HEK293 (cell line): Measurements from ENCODE around the gene ARHGEF12.

ENCODE experiments used
- CTCF ChIA-PET: fragments of 350-600 bp; formaldehyde crosslinking; extraction: SDS; loops from one replicate; lab custom pipeline; 2021; ENCODE audit warnings: antibody characterized with exemption; lab: Yijun Ruan, JAX
- POLR2A ChIA-PET: fragments of 300-600 bp; formaldehyde crosslinking; extraction: SDS; loops from one replicate; lab custom pipeline; 2020; ENCODE audit warnings: antibody characterized with exemption, inconsistent platforms; lab: Yijun Ruan, JAX
- H3K27ac ChIP-seq: fragments of 200-500 bp; sonication (Bioruptor generic); 2 replicates; pipeline ENCODE4 v1.5.1; 2014; ENCODE audit warnings: low read depth, low read length, control low read depth, inconsistent platforms; ENCODE audit errors: extremely low read depth
- H3K36me3 ChIP-seq, 2 experiments: fragments of 200-500 bp in 1 of 2; sonication (Bioruptor generic) in 1 of 2; 1 replicate in 1 of 2; 2 replicates in 1 of 2; pipeline ENCODE4 v1.5.1; 2014 to 2017; ENCODE audit warnings: inconsistent platforms in 2 of 2, low read length in 2 of 2; ENCODE audit not compliant: control insufficient read depth in 2 of 2, insufficient read depth in 1 of 2
- H3K4me1 ChIP-seq: fragments of 200-500 bp; sonication (Bioruptor generic); 2 replicates; pipeline ENCODE4 v1.5.1; 2014; ENCODE audit warnings: mild to moderate bottlenecking, low read length, inconsistent platforms; ENCODE audit not compliant: control insufficient read depth, insufficient read depth
- H3K4me3 ChIP-seq: 2 replicates; pipeline ENCODE4 v1.5.1; 2011; ENCODE audit warnings: low read depth, mild to moderate bottlenecking, control low read depth, low read length, moderate library complexity
- H3K9me3 ChIP-seq: fragments of 200-500 bp; sonication (Bioruptor generic); 2 replicates; pipeline ENCODE4 v1.5.1; 2014; ENCODE audit warnings: low read depth, low read length, inconsistent platforms; ENCODE audit not compliant: control insufficient read depth, insufficient read depth
- BCL11A ChIP-seq: fragments of 450-650 bp; formaldehyde crosslinking; IDR thresholded peaks from 2 replicates; pipeline ENCODE4 v1.5.1; 2016; ENCODE audit warnings: low read depth, missing biosample characterization, missing genetic modification characterization
- FEZF1 ChIP-seq: fragments of 450-650 bp; formaldehyde crosslinking; IDR thresholded peaks from 2 replicates; pipeline ENCODE4 v1.5.1; 2016; ENCODE audit warnings: missing biosample characterization, missing genetic modification characterization
- GFI1B ChIP-seq: fragments of 450-650 bp; formaldehyde crosslinking; IDR thresholded peaks from 2 replicates; pipeline ENCODE4 v1.5.1; 2016; ENCODE audit warnings: missing biosample characterization, missing genetic modification characterization
- IKZF3 ChIP-seq: fragments of 450-650 bp; IDR thresholded peaks from 2 replicates; pipeline ENCODE4 v1.5.0; 2018; ENCODE audit warnings: missing biosample characterization, mild to moderate bottlenecking, missing genetic modification characterization, moderate library complexity
- KLF8 ChIP-seq: fragments of 450-650 bp; formaldehyde crosslinking; IDR thresholded peaks from 2 replicates; pipeline ENCODE4 v1.5.1; 2016; ENCODE audit warnings: missing biosample characterization, missing genetic modification characterization
- PRDM6 ChIP-seq: fragments of 450-650 bp; formaldehyde crosslinking; IDR thresholded peaks from 2 replicates; pipeline ENCODE4 v1.5.1; 2017; ENCODE audit warnings: missing biosample characterization, missing genetic modification characterization
- SCRT2 ChIP-seq: fragments of 450-650 bp; formaldehyde crosslinking; IDR thresholded peaks from 2 replicates; pipeline ENCODE4 v1.5.1; 2016; ENCODE audit warnings: missing biosample characterization, missing genetic modification characterization
- SP7 ChIP-seq: fragments of 450-650 bp; formaldehyde crosslinking; IDR thresholded peaks from 2 replicates; pipeline ENCODE4 v1.5.1; 2016; ENCODE audit warnings: missing biosample characterization, missing genetic modification characterization
- ZBTB17 ChIP-seq: fragments of 450-650 bp; formaldehyde crosslinking; IDR thresholded peaks from 2 replicates; pipeline ENCODE4 v1.5.1; 2016; ENCODE audit warnings: missing biosample characterization, missing genetic modification characterization
- ZBTB6 ChIP-seq: fragments of 450-650 bp; formaldehyde crosslinking; IDR thresholded peaks from 2 replicates; pipeline ENCODE4 v1.5.1; 2017; ENCODE audit warnings: missing biosample characterization, missing genetic modification characterization
- ZBTB8A ChIP-seq: fragments of 450-650 bp; formaldehyde crosslinking; IDR thresholded peaks from 2 replicates; pipeline ENCODE4 v1.5.1; 2016; ENCODE audit warnings: missing biosample characterization, missing genetic modification characterization
- ZIC2 ChIP-seq: fragments of 450-650 bp; formaldehyde crosslinking; IDR thresholded peaks from 2 replicates; pipeline ENCODE4 v1.5.1; 2016; ENCODE audit warnings: missing biosample characterization, missing genetic modification characterization
- ZNF146 ChIP-seq: fragments of 450-650 bp; formaldehyde crosslinking; IDR thresholded peaks from 2 replicates; pipeline ENCODE4 v1.5.1; 2016; ENCODE audit warnings: missing biosample characterization, missing genetic modification characterization
- ZNF19 ChIP-seq: fragments of 450-650 bp; formaldehyde crosslinking; IDR thresholded peaks from 2 replicates; pipeline ENCODE4; 2016; ENCODE audit warnings: missing biosample characterization, missing genetic modification characterization, low read depth
- ZNF211 ChIP-seq: fragments of 450-650 bp; formaldehyde crosslinking; IDR thresholded peaks from 2 replicates; pipeline ENCODE4 v1.5.1; 2016; ENCODE audit warnings: low read depth, missing biosample characterization, missing genetic modification characterization
- ZNF248 ChIP-seq: fragments of 450-650 bp; formaldehyde crosslinking; IDR thresholded peaks from 2 replicates; pipeline ENCODE4 v1.5.1; 2017; ENCODE audit warnings: missing biosample characterization, missing genetic modification characterization
- ZNF354C ChIP-seq: fragments of 450-650 bp; formaldehyde crosslinking; IDR thresholded peaks from 2 replicates; pipeline ENCODE4 v1.5.1; 2016; ENCODE audit warnings: missing biosample characterization, missing genetic modification characterization, low read depth, borderline replicate concordance
- ZNF473 ChIP-seq: fragments of 450-650 bp; formaldehyde crosslinking; IDR thresholded peaks from 2 replicates; pipeline ENCODE4 v1.5.1; 2017; ENCODE audit warnings: missing biosample characterization, missing genetic modification characterization
- ZNF560 ChIP-seq: fragments of 450-650 bp; formaldehyde crosslinking; IDR thresholded peaks from 2 replicates; pipeline ENCODE4 v1.5.1; 2017; ENCODE audit warnings: missing biosample characterization, missing genetic modification characterization, borderline replicate concordance
- ZNF585B ChIP-seq: fragments of 450-650 bp; formaldehyde crosslinking; IDR thresholded peaks from 2 replicates; pipeline ENCODE4 v1.5.1; 2016; ENCODE audit warnings: missing biosample characterization, missing genetic modification characterization
- ZNF600 ChIP-seq: fragments of 450-650 bp; formaldehyde crosslinking; IDR thresholded peaks from 2 replicates; pipeline ENCODE4 v1.5.1; 2016; ENCODE audit warnings: missing biosample characterization, missing genetic modification characterization
- ZNF645 ChIP-seq: fragments of 450-650 bp; formaldehyde crosslinking; IDR thresholded peaks from 2 replicates; pipeline ENCODE4; 2016; ENCODE audit warnings: missing biosample characterization, missing genetic modification characterization
- ZNF670 ChIP-seq: fragments of 450-650 bp; formaldehyde crosslinking; IDR thresholded peaks from 2 replicates; pipeline ENCODE4 v1.5.1; 2016; ENCODE audit warnings: missing biosample characterization, missing genetic modification characterization, low read depth
- ZNF776 ChIP-seq: fragments of 450-650 bp; formaldehyde crosslinking; IDR thresholded peaks from 2 replicates; pipeline ENCODE4 v1.5.0; 2017; ENCODE audit warnings: missing biosample characterization, missing genetic modification characterization, borderline replicate concordance
- ZNF791 ChIP-seq: fragments of 450-650 bp; formaldehyde crosslinking; IDR thresholded peaks from 2 replicates; pipeline ENCODE4 v1.5.1; 2016; ENCODE audit warnings: missing biosample characterization, missing genetic modification characterization
- ZNF792 ChIP-seq: fragments of 450-650 bp; formaldehyde crosslinking; IDR thresholded peaks from 2 replicates; pipeline ENCODE4 v1.5.1; 2016; ENCODE audit warnings: missing biosample characterization, missing genetic modification characterization

Gene ARHGEF12

GRCh38 chr11:120344302-120345004, 8.2 kb downstream of the ARHGEF12 start:
- H3K27ac ChIP-seq: no peak overlapping the region
- TF ChIP-seq ZNF670: no peak
- no peak for TF ChIP-seq ZNF585B
- no peak for TF ChIP-seq ZBTB8A
- no peak for TF ChIP-seq GFI1B (tag by site-specific recombination)
- TF ChIP-seq PRDM6 (tag by site-specific recombination): peak; percentile 46; the same call in 1 of the 2 replicates
- TF ChIP-seq ZNF146: no peak
- TF ChIP-seq ZNF791 (tag by site-specific recombination): no peak
- no peak for TF ChIP-seq SCRT2 (tag by site-specific recombination)
- no peak for TF ChIP-seq ZNF473 (tag by site-specific recombination)
- TF ChIP-seq ZNF248 (tag by site-specific recombination): no peak
- 0 out of 2 replicates have a peak, but pooled peaks have one; percentile 22 for TF ChIP-seq SP7 (tag by site-specific recombination)
- 0 out of 2 replicates have a peak, but pooled peaks have one; percentile 15 for TF ChIP-seq FEZF1 (tag by site-specific recombination)
- TF ChIP-seq ZBTB17 (tag by site-specific recombination): peak; percentile 30; the same call in 1 of the 2 replicates
- no peak for TF ChIP-seq ZNF560 (tag by site-specific recombination)
- no peak for TF ChIP-seq BCL11A (tag by site-specific recombination)
- TF ChIP-seq ZNF792: no peak
- TF ChIP-seq ZNF776: no peak
- no peak for TF ChIP-seq ZNF645 (tag by site-specific recombination)
- no peak for TF ChIP-seq ZBTB6 (tag by site-specific recombination)
- TF ChIP-seq IKZF3 (tag by site-specific recombination): no peak
- no peak for TF ChIP-seq KLF8 (tag by site-specific recombination)
- TF ChIP-seq ZIC2: no peak
- no peak for TF ChIP-seq ZNF354C (tag by site-specific recombination)
- no peak for TF ChIP-seq ZNF211 (tag by site-specific recombination)
- 0 out of 2 replicates have a peak, but pooled peaks have one; percentile 11 for TF ChIP-seq ZNF600
- TF ChIP-seq ZNF19 (tag by site-specific recombination): no peak
- H3K4me1 ChIP-seq: peaks cover 6% of the 10 kb centered on the region
- ChIA-PET CTCF (interaction anchor here (1.6 kb wide), 1 partner anchor 10 kb away, joined by 5 read pairs; no protein-coding TSS in a partner anchor), POLR2A (no interaction called here)
- no peaks in the 10 kb centered on the region for H3K36me3 ChIP-seq
- no peaks in the 10 kb centered on the region for H3K9me3 ChIP-seq
- H3K4me3 ChIP-seq: no peak overlapping the region
